M059J (cell line): ENCODE measurements around the gene LETM1. TPM values are rescaled to one million over a fixed set of nuclear protein-coding genes. Genes with fewer than 3 reads are reported as not detected.
A peak's percentile ranks its signal among the peaks of the same experiment; 100 is the strongest.
"Not testable (repeated sequence)": the region's sequence is repeated elsewhere in the genome, so short reads cannot be mapped to it uniquely, and the experiment has no call there.

Experiments used
- DNase-seq: peaks from one replicate; pipeline ENCODE4 v3.0.0-alpha.2; 2012; ENCODE audit warnings: low read depth
- total RNA-seq: library from RNA; depleted of rRNA; stranded (reverse); fragments of >200 nt; shearing (Covaris generic); gene quantifications from 2 replicates; pipeline ENCODE4 v1.2.3, GENCODE V29; 2014

The LETM1 gene
- total RNA-seq, 1 experiment from 2014 or later: 33.0 TPM

DNA sequence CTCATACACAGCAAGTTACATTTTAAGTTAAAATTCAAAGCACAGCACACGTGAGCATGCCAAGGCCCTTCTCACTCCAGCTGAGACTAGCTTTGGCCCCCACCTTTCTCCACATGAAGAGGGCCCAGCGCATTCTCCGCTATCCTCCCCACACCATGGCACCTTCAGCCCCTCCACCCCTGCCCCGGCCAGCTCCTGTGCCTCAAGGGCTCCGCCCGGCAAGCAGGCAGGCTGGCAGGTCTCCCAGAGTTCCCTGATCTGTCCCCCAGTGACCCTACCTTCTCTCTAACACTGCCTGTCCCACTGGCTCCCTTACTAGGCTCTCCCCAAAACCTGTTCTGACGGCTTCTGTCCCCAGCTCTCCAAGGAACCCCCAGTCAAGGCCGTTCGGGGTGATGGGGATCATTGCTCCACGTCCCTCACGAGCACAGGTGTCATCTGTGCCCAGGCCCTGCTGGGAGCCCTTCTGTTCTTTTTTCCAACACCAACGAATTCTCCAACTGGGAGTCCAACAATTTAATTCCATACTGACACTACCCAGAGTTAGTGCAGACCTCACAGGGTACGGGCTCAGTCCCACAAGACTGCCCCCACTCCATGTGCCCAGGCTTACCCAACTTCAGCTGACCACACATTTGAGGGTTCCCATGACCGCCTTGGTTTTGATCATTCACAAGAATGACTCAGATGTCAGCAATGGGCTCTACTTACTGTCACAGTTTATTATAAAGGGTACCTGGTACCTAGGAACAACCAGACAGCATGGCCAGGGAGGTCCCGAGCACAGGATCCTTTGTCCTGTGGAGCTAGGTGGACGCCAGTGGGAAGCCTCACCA lies 4.2 kb downstream of the LETM1 start:
- DNase-seq: peak; percentile 61

DNA sequence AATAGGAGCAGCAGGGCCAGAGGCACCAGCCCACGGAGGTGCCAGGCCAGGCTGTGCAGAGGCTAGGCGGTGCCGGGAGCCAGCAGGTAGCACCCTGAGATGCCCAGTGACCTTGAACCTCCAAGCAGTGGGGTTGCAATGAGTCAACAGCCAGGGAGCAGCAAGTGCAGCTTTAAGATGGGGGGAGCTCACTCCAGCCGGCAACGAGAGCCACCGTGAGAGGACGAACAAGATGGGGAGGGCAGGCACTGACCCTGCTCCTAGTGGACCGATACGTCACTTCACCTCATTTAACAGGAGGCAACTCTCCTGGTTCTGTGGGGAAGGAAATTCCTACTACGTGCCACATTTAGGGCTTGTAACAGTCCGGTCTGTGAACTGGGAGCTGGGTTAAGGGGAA lies 4.8 kb downstream of the LETM1 start:
- DNase-seq: no peak

DNA sequence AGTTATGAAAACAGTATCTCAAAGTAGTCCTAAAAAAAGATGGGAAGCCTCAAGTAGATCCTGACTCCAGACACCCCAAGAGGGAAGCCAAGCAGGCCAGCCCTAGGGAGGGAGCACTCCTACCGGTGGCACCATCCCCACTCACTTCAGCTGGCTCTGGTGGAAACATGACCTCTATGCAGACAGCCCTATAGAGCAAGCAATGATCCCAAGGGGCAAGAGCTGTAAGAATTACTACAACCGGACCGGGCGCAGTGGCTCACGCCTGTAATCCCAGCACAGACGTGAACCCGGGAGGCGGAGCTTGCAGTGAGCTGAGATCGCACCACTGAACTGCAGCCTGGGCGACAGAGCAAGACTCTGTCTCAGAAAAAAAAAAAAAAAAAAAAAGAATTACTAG lies 5.7 kb downstream of the LETM1 start:
- DNase-seq: no peak

DNA sequence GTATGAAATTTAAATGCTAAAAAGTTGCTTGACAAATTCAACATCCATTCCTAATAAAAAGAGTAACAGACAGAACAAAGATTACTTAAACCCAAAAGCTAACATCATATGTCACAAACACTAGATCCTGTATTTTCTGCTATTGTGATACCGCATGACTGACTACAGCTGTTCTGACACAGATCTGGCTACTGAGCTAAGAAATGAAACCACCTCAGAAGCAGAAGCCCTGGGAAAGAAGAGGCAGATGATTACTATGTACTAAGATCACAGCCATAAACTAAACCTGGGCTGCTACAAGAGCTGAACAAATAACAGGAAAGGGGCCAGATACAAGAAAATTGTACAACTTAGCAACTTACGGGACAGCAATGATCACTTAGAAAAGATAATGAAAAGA lies 9.4 kb downstream of the LETM1 start:
- no peak for DNase-seq

DNA sequence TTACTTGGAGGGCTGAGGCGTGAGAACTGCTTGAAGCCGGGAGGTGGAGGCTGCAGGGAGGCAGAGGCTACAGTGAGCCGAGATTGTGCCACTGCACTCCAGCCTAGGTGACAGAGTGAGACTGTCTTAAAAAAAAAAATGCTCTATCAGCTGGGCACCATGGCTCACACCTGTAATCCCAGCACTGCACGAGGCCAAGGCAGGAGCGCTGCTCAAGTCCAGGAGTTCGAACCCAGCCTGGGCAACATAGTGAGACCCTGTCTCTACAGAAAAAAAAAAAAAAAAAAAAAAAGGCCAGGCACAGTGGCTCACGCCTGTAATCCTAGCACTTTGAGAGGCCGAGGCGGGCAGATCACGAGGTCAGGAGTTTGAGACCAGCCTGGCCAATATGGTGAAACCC lies 11.3 kb downstream of the LETM1 start:
- not testable (repeated sequence) for DNase-seq

DNA sequence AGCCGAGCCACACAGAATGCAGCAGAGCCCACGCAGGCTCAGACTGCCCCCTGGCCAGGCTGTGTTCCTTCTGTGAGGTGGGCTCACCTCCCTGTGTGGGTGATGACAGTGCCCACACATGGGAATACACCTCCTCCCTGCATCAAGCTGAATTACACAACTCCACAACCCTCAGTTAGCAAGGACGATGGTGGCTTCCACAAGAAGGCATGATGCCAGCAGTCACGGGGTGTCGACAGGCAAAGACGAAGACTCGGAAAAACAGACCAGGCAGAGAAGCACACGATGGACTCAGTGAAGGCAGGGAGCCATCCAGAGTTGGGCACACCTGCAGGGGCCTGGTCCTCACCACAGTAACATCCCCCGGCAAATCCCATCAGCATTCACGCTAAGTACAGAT lies 12.1 kb downstream of the LETM1 start:
- DNase-seq: no peak

DNA sequence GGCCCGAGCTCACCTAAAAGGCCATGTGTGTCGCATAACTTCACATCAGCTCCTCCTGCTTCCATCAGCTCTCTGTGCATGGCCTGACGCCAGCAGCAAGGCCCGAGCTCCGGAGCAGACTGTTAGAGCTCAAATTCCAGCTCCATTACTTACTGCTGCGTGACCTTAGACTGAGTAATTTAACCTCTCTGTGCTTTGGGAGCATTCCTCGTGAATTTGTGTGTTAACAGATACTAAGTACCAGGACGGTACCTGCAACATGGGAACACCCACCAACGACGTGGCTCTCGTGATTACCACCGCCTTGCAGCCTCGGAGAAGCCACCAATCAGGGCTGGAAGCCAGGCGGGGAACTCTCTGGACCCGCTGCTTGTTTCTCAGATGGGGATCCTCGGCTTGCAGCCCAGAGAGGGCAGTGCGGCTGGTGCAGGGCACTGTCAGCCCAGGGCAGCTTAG lies 12.9 kb downstream of the LETM1 start:
- DNase-seq: peak; percentile 83

DNA sequence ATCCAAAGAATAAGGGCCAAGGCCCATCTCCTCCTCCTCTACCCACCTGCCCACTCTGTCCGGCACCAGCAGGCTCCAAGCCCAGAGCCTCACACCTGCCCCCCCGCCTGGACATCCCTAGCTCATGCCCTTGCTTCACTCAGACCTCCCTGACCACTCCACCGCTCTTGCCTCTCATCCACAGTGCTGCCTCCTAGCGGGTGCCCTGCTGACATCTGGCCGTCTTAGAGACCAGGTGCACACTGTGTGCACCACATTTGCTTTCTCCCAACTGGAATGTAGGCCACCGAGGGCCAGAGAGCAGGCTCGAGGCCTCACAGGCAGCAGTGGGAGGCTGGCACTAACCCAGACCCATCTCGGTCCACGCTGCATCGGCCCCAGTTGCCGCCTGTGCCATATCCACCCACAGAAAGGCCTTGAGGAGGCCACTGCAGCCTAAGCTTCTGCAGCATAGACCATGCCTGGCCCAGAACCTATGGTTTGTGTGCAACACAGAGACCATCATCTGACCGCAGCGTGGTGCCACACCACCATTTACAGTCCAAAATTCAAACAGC lies 13.5 kb downstream of the LETM1 start:
- no peak for DNase-seq

DNA sequence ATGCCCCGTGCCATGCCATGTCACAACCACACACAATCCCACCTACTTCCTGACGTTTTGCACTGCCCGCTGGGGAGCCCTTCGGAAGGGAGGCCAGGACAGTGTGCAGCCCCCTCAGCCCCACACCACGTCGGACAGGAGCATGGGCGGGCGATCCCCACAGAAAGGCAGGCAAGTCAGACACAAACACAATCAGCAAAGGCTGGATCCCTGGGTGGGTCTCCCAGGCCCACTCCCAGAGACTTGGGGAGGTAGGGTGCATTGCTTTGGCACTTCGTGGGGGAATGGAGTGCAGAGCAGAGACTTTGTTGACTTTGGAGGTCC lies 14.1 kb downstream of the LETM1 start:
- DNase-seq: no peak

DNA sequence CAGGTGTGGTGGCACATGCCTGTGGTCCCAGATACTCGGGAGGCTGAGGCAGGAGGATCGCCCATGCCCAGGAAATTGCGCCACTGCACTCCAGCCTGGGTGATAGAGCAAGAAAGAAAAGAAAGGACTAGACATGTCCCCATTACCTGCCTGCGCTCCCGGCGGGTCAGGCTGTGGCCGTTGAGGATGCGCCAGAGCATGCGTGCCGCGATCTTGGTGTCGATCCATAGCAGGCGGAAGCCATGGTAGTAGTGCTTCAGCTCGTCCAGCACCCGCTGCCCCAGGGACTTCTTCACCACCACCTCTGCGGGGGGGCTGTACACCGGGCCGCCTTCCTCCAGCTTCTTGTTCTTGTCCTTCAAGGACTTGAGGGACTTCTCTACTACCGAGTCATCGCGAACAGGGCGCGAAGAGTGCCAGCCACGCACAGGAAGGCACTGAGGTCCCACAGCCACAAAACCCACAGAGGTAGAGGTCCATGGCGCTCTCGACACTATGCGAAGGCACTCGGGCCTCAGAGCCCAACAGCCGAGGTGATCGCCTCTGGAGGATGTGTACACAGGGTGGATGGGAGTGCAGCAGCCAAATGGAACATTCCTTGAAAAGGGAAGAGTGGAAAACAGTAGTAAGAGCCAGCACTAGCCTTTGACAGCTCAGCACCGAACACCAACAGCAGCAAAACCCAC lies 14.6 kb downstream of the LETM1 start:
- DNase-seq: no peak

DNA sequence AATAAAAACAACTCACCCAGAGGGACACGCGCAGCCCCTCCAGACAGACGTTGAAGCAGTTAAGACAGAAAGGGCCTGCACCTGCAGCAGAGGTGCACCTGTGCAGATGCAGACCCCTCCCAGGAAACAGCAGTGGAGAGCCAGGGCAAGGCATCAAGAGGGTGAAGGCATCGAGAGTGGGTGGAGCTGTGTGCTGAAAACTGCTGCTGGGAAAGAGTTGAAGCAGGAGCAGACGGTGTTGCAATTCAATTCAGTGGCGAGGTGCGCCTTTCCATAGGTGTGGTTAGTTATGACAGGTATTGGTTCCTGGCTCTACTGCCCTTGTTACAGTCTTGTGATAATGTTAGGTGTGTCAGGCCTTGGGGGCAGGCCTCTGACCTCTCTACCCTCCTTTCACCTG lies 16.7 kb downstream of the LETM1 start:
- DNase-seq: no peak

DNA sequence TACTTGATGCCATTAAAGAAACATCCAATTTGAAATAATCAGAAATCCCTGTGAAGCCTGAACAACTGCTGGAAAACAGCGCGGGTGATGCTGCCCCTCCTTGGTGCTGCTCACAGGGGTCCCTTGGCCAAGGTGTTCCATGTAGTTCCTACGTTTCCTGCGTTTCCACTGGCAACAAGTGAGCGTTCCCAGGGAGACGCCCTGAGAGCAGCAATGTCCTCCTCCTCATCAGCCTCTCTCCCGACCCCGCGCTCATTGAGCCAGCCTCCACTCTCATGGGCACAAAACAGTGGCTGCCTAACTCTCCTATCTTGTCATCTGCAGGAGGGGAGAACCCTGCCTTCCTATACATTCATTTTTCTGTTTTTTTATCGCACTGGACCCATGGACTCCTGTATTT lies 18.9 kb downstream of the LETM1 start:
- no peak for DNase-seq

DNA sequence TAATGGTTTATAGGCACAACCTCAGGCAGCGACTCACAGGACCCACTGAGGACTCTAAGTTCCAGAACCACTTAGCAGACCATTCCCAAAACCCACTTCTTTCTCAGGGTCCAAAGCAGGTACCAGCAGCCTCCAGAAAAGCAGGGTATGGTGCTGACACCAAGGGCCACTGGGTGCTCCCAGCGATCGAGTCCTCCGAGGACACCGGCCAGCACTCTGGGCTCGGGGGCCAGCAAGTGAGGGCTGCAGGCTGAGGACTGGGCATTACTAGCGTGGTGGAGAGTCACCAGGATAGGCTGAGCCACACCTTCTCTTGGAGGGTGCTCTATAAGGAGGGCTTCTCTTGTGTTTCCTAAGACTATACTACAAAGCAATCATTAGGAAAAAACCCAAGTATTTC lies 19.3 kb downstream of the LETM1 start:
- no peak for DNase-seq

DNA sequence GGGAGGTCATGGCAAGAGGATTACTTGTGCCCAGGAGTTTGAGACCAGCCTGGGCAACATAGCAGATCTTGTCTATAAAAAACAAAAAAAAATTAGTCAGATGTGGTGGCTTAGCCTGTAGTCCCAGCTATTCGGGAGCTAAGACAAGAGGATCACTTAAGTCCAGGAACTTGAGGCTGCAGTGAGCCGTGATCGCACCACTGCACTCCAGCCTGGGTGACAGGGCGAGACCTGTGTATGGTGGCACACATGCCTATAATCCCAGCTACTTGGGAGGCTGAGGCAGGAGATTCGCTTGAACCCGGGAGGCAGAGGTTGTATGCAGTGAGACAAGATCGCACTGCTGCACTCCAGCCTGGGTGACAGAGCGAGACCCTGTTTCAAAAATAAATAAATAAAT lies 20.1 kb downstream of the LETM1 start:
- DNase-seq: not testable (repeated sequence)

DNA sequence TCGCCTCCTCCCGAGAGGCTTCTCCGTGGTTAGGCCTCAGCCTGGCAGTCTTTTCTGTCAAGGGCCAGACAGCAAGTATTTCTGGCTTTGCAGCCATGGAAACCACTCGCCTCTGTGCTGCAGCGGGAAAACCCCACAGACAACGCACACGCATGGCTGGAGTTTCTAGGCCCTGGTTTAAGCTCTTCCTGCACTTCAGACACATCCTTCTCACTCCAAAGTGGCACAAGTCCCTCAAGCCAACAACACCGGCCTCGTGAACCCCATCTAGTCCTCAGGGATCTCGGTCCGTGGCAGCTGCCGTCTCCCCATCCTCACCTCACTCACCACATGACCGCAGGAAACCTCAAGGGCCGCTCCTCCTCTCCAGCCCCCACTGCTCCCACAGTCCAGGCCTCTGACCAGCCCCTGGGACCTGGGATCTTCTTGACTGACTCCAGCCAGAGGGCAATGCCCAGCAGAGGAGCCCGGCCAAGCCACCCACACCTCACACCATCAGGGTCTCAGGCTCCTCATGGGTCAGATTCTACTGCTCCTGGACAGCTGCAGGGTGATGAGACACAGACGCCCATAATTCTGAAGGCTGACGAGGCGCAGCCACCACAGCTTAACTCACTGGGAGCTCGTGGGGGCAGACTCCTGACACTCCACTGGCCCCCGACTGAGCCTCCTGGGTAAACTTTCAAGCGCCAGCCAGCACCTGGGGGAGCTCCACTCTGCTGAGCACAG lies 21.7 kb downstream of the LETM1 start:
- no peak for DNase-seq

DNA sequence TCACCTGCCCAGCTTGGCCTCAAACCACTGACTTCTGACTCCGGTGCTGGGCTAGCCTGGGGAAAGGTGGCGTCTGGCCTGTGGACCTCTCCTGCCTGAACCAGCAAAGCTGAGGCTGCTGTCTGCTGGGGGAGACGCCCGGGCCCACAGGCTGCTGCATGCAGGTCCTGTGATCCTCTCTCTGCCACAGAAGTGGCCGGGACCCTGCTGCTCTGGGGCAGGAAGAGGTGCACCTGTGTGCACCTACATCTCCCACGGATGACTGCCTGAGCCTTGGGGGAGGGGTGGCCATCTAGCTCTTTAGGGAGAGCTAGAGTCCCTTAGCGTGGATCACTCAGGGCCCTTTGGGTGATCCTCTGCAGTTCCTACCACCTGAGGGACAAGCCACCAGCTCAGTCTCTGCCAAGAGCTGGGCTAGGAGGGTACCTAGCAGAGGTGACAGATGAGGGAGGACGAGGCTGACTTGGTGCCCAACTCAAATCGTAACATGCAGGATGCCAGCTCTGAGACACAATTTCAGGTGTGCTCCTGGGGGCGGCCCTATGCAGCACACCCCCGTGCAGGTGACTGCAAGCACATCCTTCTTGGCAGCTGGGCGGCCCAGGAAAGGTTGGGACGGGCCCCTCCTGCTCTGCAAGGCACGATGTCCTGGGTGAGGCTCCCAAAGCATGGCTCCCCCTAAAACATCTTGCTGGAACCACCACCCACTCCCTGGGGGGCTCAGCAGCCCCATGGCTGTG lies 22.5 kb downstream of the LETM1 start:
- DNase-seq: no peak

DNA sequence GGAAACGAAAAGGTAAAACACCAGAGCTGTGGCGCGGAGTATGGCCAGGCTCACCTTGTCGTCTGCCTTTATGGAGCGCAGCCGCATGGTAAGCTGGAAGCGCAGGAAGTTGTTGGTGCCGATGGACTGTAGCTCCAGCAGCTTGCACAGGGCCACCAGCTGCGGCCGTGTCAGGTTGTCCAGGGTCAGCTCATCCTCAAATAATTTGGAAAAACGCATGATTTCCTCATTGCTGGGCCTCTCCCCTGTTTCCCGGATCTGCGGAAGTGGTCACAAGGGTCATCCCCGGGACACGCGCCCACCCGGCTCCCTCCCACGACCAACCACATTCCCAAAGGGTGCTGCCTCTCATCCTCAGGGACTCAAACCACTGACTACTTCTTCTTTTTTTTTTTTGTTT lies 23.3 kb downstream of the LETM1 start:
- DNase-seq: no peak

DNA sequence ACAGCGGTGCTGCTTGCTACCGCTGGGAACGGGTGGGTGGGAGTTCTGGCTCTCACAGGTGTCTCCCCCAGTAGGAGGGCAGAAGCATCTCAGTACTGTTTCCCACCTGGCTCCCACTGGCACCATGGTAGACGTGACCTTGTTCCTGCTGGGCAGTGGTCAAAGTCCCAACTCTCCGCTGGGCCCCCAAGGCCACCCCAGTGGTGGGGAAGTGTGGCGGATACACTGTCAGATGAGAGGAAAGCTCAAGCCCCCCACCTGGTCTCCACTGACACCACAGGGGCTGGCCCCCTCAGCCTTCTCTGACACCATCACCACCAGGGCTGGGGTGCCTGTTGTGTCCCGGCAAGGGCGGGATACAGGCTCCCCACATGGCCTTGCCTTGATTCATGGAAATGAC lies 24.6 kb downstream of the LETM1 start:
- no peak for DNase-seq

DNA sequence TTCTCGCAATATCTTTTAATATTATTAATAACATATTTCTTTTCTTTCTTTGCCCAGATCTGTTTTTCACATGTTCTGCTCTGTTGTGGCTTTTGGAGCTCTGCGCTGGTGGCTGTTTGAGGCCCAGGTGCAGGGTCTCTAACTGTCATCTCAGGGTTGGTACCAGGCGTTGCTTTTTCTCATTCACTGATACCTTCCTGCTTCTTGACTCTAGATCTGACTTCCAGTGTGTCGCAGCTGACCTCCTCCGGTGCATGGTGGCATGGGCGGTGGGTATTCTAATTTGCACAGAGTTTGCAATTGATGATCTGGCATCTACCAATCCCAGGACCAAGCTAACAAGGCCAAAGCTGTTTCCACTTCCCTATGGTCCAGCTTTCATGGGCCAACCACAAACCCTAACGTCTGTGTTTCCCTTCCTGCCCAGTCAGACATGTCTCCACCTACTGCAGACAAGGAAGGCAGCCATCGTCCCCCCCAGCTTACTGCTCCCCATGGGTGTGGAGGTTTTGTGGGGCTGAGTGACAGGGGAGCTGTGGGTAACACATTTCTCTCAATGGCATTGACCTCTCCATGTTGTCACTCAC lies 25.2 kb downstream of the LETM1 start:
- no peak for DNase-seq

DNA sequence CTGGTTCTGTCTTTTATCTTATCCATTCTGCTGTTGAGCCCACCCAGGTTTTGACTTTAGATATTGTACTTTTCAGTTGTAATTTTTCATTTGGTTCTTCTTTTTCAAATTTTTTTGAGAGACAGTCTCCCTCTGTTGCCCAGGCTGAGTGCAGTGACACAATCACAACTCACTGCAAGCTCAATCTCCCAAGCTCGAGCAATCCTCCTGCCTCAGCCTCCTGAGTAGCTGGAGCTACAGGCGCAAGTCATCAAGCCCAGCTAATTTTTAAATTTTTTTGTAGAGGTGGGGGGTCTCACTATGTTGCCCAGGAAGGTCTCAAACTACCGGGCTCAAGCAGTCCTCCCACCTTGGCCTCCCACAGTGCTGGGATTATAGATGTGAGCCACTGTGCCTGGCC lies 25.7 kb downstream of the LETM1 start:
- no peak for DNase-seq
